Smooth muscle cell (in vitro differentiated cells): Measurements from ENCODE around the gene PRAMEF12. TPM values are rescaled to one million over a fixed set of nuclear protein-coding genes. Genes with fewer than 3 reads are reported as not detected.

ENCODE experiments used
- DNase-seq: peaks from one replicate; lab custom pipeline; 2025; ENCODE audit not compliant: unreplicated experiment; lab: John Stamatoyannopoulos, UW
- H2AFZ ChIP-seq: fragments of 200-600 bp; sonication (generic); 2 replicates; pipeline ENCODE4 v1.6.0; 2016; ENCODE audit warnings: antibody characterized with exemption, low read depth, mild to moderate bottlenecking
- H3F3A ChIP-seq: fragments of 200-600 bp; sonication (generic); 2 replicates; pipeline ENCODE4 v1.6.0; 2017; ENCODE audit warnings: antibody characterized with exemption, low read depth
- H3K27ac ChIP-seq: fragments of 200-600 bp; sonication (generic); 2 replicates; pipeline ENCODE4 v1.5.1; 2016; ENCODE audit warnings: low read depth, mild to moderate bottlenecking
- H3K27me3 ChIP-seq: fragments of 200-600 bp; sonication (generic); 2 replicates; pipeline ENCODE4 v1.6.1; 2016; ENCODE audit warnings: low read depth, mild to moderate bottlenecking
- H3K36me3 ChIP-seq: fragments of 200-600 bp; sonication (generic); 2 replicates; pipeline ENCODE4 v1.5.1; 2016; ENCODE audit warnings: low read depth
- H3K4me1 ChIP-seq: fragments of 200-600 bp; sonication (generic); 2 replicates; pipeline ENCODE4 v1.5.1; 2016; ENCODE audit warnings: low read depth
- H3K4me2 ChIP-seq: fragments of 200-600 bp; sonication (generic); 2 replicates; pipeline ENCODE4 v1.6.0; 2016; ENCODE audit warnings: mild to moderate bottlenecking
- H3K4me3 ChIP-seq: fragments of 200-600 bp; sonication (generic); 2 replicates; pipeline ENCODE4 v1.5.1; 2016; ENCODE audit warnings: mild to moderate bottlenecking
- H3K79me2 ChIP-seq: fragments of 200-600 bp; sonication (generic); 2 replicates; pipeline ENCODE4 v1.6.0; 2016; ENCODE audit warnings: low read depth, mild to moderate bottlenecking
- H3K9ac ChIP-seq: fragments of 200-600 bp; sonication (generic); 2 replicates; pipeline ENCODE4 v1.6.0; 2016; ENCODE audit warnings: low read depth
- H3K9me3 ChIP-seq: fragments of 200-600 bp; sonication (generic); replicated peaks from 2 replicates; pipeline ENCODE4 v1.5.1; 2016; ENCODE audit warnings: low read depth
- H4K20me1 ChIP-seq: fragments of 200-600 bp; sonication (generic); 2 replicates; pipeline ENCODE4 v1.6.0; 2016; ENCODE audit warnings: low read depth
- CTCF ChIP-seq: fragments of 200-600 bp; sonication (generic); IDR thresholded peaks from 2 replicates; pipeline ENCODE4 v1.5.1; 2017; ENCODE audit warnings: borderline replicate concordance, mild to moderate bottlenecking, antibody characterized with exemption; ENCODE audit not compliant: insufficient read depth, poor library complexity, severe bottlenecking
- WGBS: methylation state at CpG from one replicate; pipeline ENCODE4 v1.1.7; 2016; ENCODE audit warnings: low lambda C conversion rate; 5-methylcytosine and 5-hydroxymethylcytosine counted together
- polyA plus RNA-seq: library from polyadenylated mRNA; unstranded; fragments of >200 nt; fragmentation: Nextera tagmentation; extraction: Ambion mirVana; gene quantifications from 2 replicates; pipeline ENCODE4 v1.2.1, GENCODE V29; 2016
- total RNA-seq: library from RNA; depleted of rRNA; stranded (reverse); fragments of >200 nt; gene quantifications from 2 replicates; pipeline ENCODE4 v1.2.3, GENCODE V29; 2014

The PRAMEF12 gene
- total and polyA plus RNA-seq, 2 experiments from 2014 or later: not detected

- Histone ChIP-seq H3K4me1 (no peaks in the 10 kb centered on the region), H3K27me3 (no peaks in the 10 kb centered on the region), H3F3A (no peaks in the 10 kb centered on the region), H3K4me3 (no peak overlapping the region), H2AFZ (no peak overlapping the region), H3K36me3 (no peaks in the 10 kb centered on the region), H3K27ac (no peak overlapping the region), H3K9ac (no peak overlapping the region), H4K20me1 (no peaks in the 10 kb centered on the region), H3K9me3 (no peaks in the 10 kb centered on the region), H3K4me2 (no peak overlapping the region), H3K79me2 (no peaks in the 10 kb centered on the region)
- WGBS: 78% methylated on average over 5 of the region's 5 CpGs
- no peak for TF ChIP-seq CTCF
- no peak for DNase-seq
These were observed 2.4 kb upstream of the PRAMEF12 start for GRCh38 chr1:12771186-12771585.

- Histone ChIP-seq H3K79me2 (no peaks in the 10 kb centered on the region), H3K4me2 (no peak overlapping the region), H3K4me3 (no peak overlapping the region), H3F3A (no peaks in the 10 kb centered on the region), H3K9me3 (no peaks in the 10 kb centered on the region), H3K27ac (no peak overlapping the region), H3K9ac (no peak overlapping the region), H3K27me3 (no peaks in the 10 kb centered on the region), H2AFZ (no peak overlapping the region), H3K36me3 (no peaks in the 10 kb centered on the region), H4K20me1 (no peaks in the 10 kb centered on the region), H3K4me1 (no peaks in the 10 kb centered on the region)
- 88% methylated on average over 5 of the region's 5 CpGs for WGBS
- DNase-seq: no peak
- no peak for TF ChIP-seq CTCF
These were observed 1.0 kb upstream of the PRAMEF12 start for GRCh38 chr1:12772520-12772919.

- Histone ChIP-seq H3K27ac (no peak overlapping the region), H3K79me2 (no peaks in the 10 kb centered on the region), H3K4me2 (no peak overlapping the region), H3K9ac (no peak overlapping the region), H3K4me1 (no peaks in the 10 kb centered on the region), H3K36me3 (no peaks in the 10 kb centered on the region), H3F3A (no peaks in the 10 kb centered on the region), H4K20me1 (no peaks in the 10 kb centered on the region), H3K4me3 (no peak overlapping the region), H3K9me3 (no peaks in the 10 kb centered on the region), H2AFZ (no peak overlapping the region), H3K27me3 (no peaks in the 10 kb centered on the region)
- no peak for TF ChIP-seq CTCF
- no peak for DNase-seq
- WGBS: 80% methylated on average over 5 of the region's 5 CpGs
These were observed 1.3 kb downstream of the PRAMEF12 start for GRCh38 chr1:12774801-12775345.

GRCh38 chr1:12775443-12775842 lies 1.9 kb downstream of the PRAMEF12 start:
- no peaks in the 10 kb centered on the region for H3K9me3 ChIP-seq
- H3K79me2 ChIP-seq: no peaks in the 10 kb centered on the region
- no peaks in the 10 kb centered on the region for H3F3A ChIP-seq
- no peak overlapping the region for H3K4me2 ChIP-seq
- H3K27ac ChIP-seq: no peak overlapping the region
- 85% methylated on average over 8 of the region's 8 CpGs for WGBS
- no peak overlapping the region for H3K9ac ChIP-seq
- no peaks in the 10 kb centered on the region for H3K27me3 ChIP-seq
- no peak for DNase-seq
- H3K4me1 ChIP-seq: no peaks in the 10 kb centered on the region
- H3K4me3 ChIP-seq: no peak overlapping the region
- no peak for TF ChIP-seq CTCF
- no peaks in the 10 kb centered on the region for H3K36me3 ChIP-seq
- H2AFZ ChIP-seq: no peak overlapping the region
- no peaks in the 10 kb centered on the region for H4K20me1 ChIP-seq
